ENCODE data around the gene LXN. TPM values are rescaled to one million over a fixed set of nuclear protein-coding genes. Genes with fewer than 3 reads are reported as not detected.

Gene LXN
- total and polyA plus RNA-seq, 2 of the 8 experiments (the other 6 are each of a cell fraction or from before 2014, with no cell fraction given), result 3.2 to 4.7 TPM

DNA sequence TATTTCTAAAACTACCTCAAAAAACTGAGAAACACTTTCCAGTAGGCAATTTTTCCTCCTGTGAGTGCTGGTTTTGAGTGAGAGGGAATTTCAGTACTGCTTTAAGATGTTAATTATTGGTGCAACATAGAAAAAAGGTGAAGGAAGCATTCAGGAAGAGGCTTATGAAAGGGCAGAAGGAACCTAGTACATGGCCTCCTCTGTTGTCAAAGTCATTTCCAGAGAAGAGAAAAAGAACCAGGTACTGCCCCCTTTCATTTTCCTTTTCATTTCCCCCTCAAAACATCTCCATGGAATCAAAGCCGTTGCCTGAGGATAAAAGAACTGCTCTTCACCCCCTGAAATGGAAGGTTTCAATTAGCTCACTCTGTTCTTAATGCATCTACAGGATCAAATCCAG lies 40.0 kb upstream of the LXN start:
- Histone ChIP-seq H3K36me3 (ENCODE audit: control insufficient read depth in 2 of 4, insufficient read depth in 4 of 4, low read length in 3 of 4) (peaks cover 0 to 2% (median 0%) of the 10 kb centered on the region in 4 experiments; a peak in 1 of 8 replicates), H3K79me2 (ENCODE audit: control insufficient read depth in 1 of 2, insufficient read depth in 2 of 2, low read length in 2 of 2) (no peaks in the 10 kb centered on the region), H3K27me3 (replicated peaks in 1 of 4; ENCODE audit: control insufficient read depth in 3 of 4, extremely low read depth in 1 of 4, insufficient read depth in 3 of 4, low read length in 3 of 4) (no peaks in the 10 kb centered on the region), H4K5ac (ENCODE audit: insufficient read length, low read depth, low read length) (no peak overlapping the region), H2BK5ac (ENCODE audit: low read depth, low read length) (no peak overlapping the region), H3K79me1 (ENCODE audit: low read depth, low read length) (no peaks in the 10 kb centered on the region), H3K14ac (ENCODE audit: insufficient read length) (no peak overlapping the region), H4K20me1 (replicated peaks in 1 of 2; ENCODE audit: control insufficient read depth in 1 of 2, insufficient read depth in 2 of 2, low read length in 2 of 2) (peaks cover 0 to 3% of the 10 kb centered on the region in 2 experiments), H2BK15ac (ENCODE audit: low read length) (no peak overlapping the region), H3K56ac (replicated peaks; ENCODE audit: insufficient read length, low read depth, low read length) (no peak overlapping the region), H2AK5ac (ENCODE audit: low read depth, low read length) (no peak overlapping the region), H3K4me1 (replicated peaks in 1 of 4; ENCODE audit: control insufficient read depth in 3 of 4, insufficient read depth in 4 of 4, low read length in 3 of 4) (no peaks in the 10 kb centered on the region; a peak in 1 of 7 replicates), H3K4me2 (ENCODE audit: insufficient read depth in 1 of 2, low read depth in 2 of 2, low read length in 2 of 2) (no peak overlapping the region), H3K23ac (ENCODE audit: insufficient read length) (no peak overlapping the region), H3K18ac (ENCODE audit: extremely low read depth, low read length) (no peak overlapping the region), H3K27ac (ENCODE audit: low read depth, low read length) (no peak overlapping the region), H3K4me3 (ENCODE audit: extremely low read depth in 1 of 4, insufficient read depth in 2 of 4, low read depth in 3 of 4, low read length in 4 of 4) (no peak overlapping the region), H4K8ac (ENCODE audit: extremely low read depth, insufficient read depth, low read length) (no peak overlapping the region), H3K23me2 (ENCODE audit: low read depth, low read length) (no peaks in the 10 kb centered on the region), H3K9me3 (ENCODE audit: insufficient read depth in 2 of 2, low read depth in 1 of 2, low read length in 1 of 2) (no peaks in the 10 kb centered on the region), H2AFZ (ENCODE audit: low read length) (no peak overlapping the region), H2BK120ac (replicated peaks; ENCODE audit: low read depth, low read length) (no peak overlapping the region), H2BK20ac (ENCODE audit: low read length) (no peak overlapping the region), H3K4ac (replicated peaks; ENCODE audit: insufficient read length, low read depth, low read length) (no peak overlapping the region), H2BK12ac (ENCODE audit: low read depth, low read length) (no peak overlapping the region), H4K91ac (replicated peaks; ENCODE audit: insufficient read length, low read length) (no peak overlapping the region), H3K9ac (replicated peaks in 1 of 4; ENCODE audit: extremely low read depth in 1 of 4, low read depth in 3 of 4, low read length in 3 of 4) (no peak overlapping the region)
- CTCF ChIA-PET (ENCODE audit: partially characterized antibody), result interaction anchor here (1.0 to 1.7 kb wide), 7 partner anchors 9 to 82 kb away, joined by 3 to 8 read pairs (median 5); no protein-coding TSS in a partner anchor
- POLR2A ChIA-PET (ENCODE audit: partially characterized antibody), result no interaction called here
- FAIRE-seq (no peak), DNase-seq (ENCODE audit: low read depth in 1 of 2, low spot score in 2 of 2) (no peak)
- 87% methylated on average over 1 of the region's 1 CpG; no CpG with 5 or more reads in 1 of the 2 experiments for WGBS, 2 experiments (ENCODE audit: extremely low coverage in 1 of 2, insufficient coverage in 1 of 2, insufficient read length in 1 of 2, insufficient replicate concordance in 2 of 2, low coverage in 1 of 2, low lambda C conversion rate in 2 of 2, missing lambda C conversion rate in 1 of 2)
- TF ChIP-seq CEBPB (IDR thresholded peaks at IDR 0.05; ENCODE audit: low read depth, low read length) (no peak), CBX5 (IDR thresholded peaks at IDR 0.05; ENCODE audit: low read depth, low read length) (no peak), SIN3A (conservative IDR thresholded peaks at IDR 0.05 in 1 of 2, IDR thresholded peaks at IDR 0.05 in 1 of 2; ENCODE audit: low read depth in 1 of 2, low read length in 2 of 2) (no peak), GTF2F1 (IDR thresholded peaks at IDR 0.05; ENCODE audit: borderline replicate concordance, low read depth, low read length) (no peak), TBP (IDR thresholded peaks at IDR 0.05; ENCODE audit: low read depth, low read length) (no peak), RNF2 (IDR thresholded peaks at IDR 0.05; ENCODE audit: borderline replicate concordance, low read depth, low read length, missing control alignments, poor library complexity, severe bottlenecking) (no peak), RXRA (IDR thresholded peaks at IDR 0.05; ENCODE audit: insufficient read depth, low read depth, low read length) (no peak), POU5F1 (IDR thresholded peaks at IDR 0.05; ENCODE audit: low read depth, low read length) (no peak), PHF8 (conservative IDR thresholded peaks at IDR 0.05; ENCODE audit: low read depth, low read length) (no peak), EZH2 (IDR thresholded peaks at IDR 0.05; ENCODE audit: low read depth, low read length, severe bottlenecking) (no peak)
- TF ChIP-seq, protein P1, sequence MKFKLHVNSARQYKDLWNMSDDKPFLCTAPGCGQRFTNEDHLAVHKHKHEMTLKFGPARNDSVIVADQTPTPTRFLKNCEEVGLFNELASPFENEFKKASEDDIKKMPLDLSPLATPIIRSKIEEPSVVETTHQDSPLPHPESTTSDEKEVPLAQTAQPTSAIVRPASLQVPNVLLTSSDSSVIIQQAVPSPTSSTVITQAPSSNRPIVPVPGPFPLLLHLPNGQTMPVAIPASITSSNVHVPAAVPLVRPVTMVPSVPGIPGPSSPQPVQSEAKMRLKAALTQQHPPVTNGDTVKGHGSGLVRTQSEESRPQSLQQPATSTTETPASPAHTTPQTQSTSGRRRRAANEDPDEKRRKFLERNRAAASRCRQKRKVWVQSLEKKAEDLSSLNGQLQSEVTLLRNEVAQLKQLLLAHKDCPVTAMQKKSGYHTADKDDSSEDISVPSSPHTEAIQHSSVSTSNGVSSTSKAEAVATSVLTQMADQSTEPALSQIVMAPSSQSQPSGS (IDR thresholded peaks at IDR 0.05; ENCODE audit: low read length), result no peak

All from H1 (cell line).